Stimulated activated CD4-positive, alpha-beta T cell treated with anti-CD3 and anti-CD28 coated beads, Interleukin-15, amount 100 ng/mL, for 24 hours (primary cell): ENCODE results near the gene FMNL2.

Source experiments
- DNase-seq: peaks from one replicate; pipeline ENCODE4 v3.0.0-alpha.2; 2020

The FMNL2 gene

GRCh38 chr2:152676461-152676860 is 341.5 kb downstream of the FMNL2 start:
- no peak for DNase-seq

- no peak for DNase-seq
Observed at GRCh38 chr2:152678808-152679207, 343.8 kb downstream of the FMNL2 start.

- no peak for DNase-seq
Observed at GRCh38 chr2:152682663-152683062, 347.7 kb downstream of the FMNL2 start.

GRCh38 chr2:152683400-152683799 is 348.4 kb downstream of the FMNL2 start:
- DNase-seq = no peak

GRCh38 chr2:152686321-152686720 is 351.3 kb downstream of the FMNL2 start:
- DNase-seq = no peak

- no peak for DNase-seq
Observed at GRCh38 chr2:152693033-152693432, 358.1 kb downstream of the FMNL2 start.

- peak; percentile 33 for DNase-seq
Observed at GRCh38 chr2:152694161-152694661, 359.2 kb downstream of the FMNL2 start.

GRCh38 chr2:152695763-152696162 is 360.8 kb downstream of the FMNL2 start:
- no peak for DNase-seq

- DNase-seq = no peak
Observed at GRCh38 chr2:152696476-152696875, 361.5 kb downstream of the FMNL2 start.
